LNCAP (cell line): ENCODE results near the gene PCCA.

ENCODE experiments used
- TF ChIP-seq, protein P1 (sequence below): fragments of 450-650 bp; IDR thresholded peaks from 2 replicates; pipeline ENCODE4 v1.5.1; 2017; ENCODE audit warnings: mild to moderate bottlenecking

PCCA gene

DNA sequence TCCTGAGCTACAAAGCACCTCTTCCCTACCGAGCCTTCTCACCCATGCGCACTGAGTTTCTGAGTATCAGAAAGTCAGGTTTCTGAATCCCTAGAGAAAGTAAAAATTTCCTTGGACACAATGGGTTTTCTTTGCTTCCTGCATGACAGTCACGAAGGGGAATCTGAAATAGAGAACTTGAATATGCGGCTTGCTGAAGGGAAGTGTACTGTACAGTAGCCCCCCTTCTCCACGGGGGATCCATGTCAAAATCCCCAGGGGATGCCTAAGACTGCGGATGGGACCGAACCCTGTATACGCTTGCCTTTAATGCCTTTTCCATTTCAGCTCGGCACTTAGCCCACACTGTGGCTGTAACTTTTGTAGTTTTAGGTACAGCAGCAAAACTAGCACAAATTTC is 391.8 kb downstream of the PCCA start:
- TF ChIP-seq, protein P1, sequence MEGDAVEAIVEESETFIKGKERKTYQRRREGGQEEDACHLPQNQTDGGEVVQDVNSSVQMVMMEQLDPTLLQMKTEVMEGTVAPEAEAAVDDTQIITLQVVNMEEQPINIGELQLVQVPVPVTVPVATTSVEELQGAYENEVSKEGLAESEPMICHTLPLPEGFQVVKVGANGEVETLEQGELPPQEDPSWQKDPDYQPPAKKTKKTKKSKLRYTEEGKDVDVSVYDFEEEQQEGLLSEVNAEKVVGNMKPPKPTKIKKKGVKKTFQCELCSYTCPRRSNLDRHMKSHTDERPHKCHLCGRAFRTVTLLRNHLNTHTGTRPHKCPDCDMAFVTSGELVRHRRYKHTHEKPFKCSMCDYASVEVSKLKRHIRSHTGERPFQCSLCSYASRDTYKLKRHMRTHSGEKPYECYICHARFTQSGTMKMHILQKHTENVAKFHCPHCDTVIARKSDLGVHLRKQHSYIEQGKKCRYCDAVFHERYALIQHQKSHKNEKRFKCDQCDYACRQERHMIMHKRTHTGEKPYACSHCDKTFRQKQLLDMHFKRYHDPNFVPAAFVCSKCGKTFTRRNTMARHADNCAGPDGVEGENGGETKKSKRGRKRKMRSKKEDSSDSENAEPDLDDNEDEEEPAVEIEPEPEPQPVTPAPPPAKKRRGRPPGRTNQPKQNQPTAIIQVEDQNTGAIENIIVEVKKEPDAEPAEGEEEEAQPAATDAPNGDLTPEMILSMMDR, result no peak

DNA sequence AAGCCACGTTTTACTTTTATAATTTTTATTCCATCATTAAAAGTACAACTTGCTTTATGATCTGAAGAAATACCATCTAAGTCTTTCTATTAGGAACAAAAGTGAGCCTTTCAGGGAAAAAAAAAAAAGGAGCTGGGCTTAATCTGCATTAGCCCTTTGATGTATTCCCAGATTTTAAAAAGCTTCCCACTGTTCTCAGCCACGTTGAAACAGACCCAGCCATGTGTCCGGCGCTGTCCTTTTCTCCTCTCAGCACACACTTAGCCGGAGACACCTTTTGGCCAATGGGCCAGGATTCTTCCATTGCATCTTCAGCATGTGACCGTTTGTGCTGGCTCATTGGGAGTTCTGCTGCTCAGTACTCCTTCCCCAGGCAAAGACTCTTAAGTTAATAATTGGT is 394.2 kb downstream of the PCCA start:
- TF ChIP-seq, protein P1, result no peak

DNA sequence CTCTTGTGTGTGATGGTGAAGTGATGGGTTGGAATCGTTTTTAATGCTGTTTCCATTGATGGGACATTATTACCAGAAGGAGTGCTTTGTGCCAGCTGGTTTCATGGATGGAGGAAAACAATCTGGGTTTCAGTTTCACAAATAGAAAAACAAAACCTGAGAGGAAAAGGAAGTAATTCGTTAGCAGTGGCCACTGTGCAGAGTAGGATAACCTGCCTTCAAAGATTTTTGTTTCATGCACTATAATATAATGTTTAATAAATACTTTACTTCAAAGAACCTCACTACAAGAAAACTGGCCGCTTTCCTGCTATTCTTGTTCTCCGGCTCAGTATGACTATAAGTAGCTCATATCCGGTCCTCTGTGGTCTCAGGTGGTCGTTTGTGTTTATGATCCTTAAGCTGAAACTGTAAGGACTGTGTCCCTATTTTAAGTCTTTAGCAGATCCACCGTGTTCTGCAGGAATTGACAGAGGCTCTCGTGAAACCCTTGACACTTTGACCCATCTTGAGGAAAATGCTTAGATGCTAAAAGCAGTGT is 395.0 kb downstream of the PCCA start:
- TF ChIP-seq, protein P1, result no peak

DNA sequence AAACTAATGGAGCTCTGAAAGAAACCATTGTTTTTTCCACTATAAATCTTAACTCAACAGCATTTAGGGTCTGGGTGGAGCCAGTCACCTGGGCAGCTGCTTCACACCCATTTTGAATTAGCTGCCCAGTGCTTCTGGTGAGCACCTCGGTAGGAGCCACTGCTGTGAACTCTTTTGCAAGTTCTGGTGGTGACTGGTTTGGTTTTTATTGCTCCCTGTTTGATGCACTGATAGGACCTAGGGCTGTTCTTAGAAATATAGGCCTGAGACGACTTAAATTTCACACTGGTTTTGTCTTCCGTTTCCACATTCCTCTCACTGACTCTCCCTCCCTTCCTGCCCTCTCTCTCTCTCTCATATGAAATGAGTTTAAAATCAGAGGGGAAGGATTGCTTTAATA is 395.8 kb downstream of the PCCA start:
- TF ChIP-seq, protein P1, result no peak

DNA sequence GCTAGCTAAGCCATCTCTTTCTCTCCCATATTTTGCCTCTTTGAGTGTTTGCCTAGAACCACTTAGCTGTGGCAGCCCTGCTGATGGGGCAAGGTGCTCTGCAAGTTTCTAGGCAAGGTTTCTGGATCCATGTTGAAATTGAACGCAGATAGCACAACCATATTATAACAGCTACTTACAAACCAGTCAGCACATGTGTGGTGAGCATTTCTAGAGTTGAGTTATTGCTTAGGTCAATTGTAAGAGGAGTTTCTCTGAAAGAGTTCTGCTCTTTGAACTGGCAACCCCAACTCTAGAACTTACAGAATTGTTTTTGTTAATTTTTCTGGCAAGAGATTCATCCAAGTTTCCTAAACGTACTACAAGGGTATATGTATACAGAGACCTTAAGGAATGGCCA is 396.4 kb downstream of the PCCA start:
- TF ChIP-seq, protein P1, result no peak

DNA sequence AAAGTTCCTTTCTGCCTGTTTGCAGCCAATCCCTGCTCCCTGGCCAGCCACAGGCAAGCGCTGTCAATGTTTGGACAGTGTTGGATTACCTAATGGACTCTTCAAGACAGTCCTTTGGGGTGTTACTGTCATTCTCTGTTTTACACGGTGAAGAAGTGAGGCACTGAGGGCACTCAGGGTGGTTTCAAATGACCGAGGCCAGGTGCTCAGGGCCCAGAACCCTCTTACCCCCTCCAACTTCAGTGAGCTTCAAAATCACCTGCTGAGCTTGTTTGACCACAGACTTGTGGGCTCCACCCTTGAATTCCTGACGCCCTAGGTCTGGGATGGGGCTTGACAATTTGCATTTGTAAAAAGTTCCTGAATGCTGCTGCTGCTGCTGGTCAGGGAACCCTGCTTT is 401.8 kb downstream of the PCCA start:
- TF ChIP-seq, protein P1, result no peak

DNA sequence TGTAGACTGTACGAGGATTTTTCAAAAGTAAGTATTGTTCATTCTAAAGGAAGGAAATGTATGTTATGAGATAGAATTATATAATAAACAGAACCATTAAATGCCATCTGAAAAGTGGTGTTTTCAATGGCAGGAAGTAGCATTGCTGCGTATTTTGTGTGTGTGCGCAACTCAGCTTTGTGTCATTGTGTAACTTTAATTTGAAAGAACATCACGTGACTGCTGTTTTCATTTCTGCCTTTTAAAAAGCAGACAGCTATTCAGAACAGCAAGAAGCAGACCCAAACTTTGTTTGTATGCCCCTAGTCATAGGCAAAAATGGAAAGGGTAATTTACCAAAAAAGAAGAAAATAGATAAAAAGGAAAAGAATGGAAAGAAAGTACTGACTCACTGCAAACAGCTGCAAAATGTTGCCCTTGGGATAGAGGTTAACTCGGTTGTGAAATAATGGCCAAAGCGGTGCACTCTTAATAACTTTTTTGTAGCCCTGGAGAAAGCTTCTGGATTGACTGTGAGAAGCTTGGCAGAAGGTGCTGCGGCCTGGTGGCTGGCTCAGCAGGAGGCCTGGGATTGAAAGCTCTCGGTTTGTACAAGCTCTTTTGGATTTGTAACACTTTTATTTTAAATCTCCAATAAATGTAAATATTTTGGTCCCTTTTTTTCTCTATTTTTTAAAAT is 402.4 kb downstream of the PCCA start:
- TF ChIP-seq, protein P1, result no peak
